Activated T-cell treated with anti-CD3 and anti-CD28 coated beads, Interleukin-2, amount 50 U/mL, for 1 hour (primary cell): ENCODE measurements around the gene NPB.

Experiments
- DNase-seq: peaks from one replicate; pipeline ENCODE4 v3.0.0-alpha.2; 2020

NPB gene

GRCh38 chr17:81947189-81947588, 45.2 kb downstream of the NPB start, which contains the start of gene MYADML2:
TSS of gene MYADML2 (minus strand) at chr17:81947233. CDS start at chr17:81941741, 5,492 bp downstream.
- no peak for DNase-seq

GRCh38 chr17:81948635-81949378, 46.8 kb downstream of the NPB start:
- no peak for DNase-seq

GRCh38 chr17:81950501-81950900, 48.5 kb downstream of the NPB start:
- DNase-seq: no peak

DNA sequence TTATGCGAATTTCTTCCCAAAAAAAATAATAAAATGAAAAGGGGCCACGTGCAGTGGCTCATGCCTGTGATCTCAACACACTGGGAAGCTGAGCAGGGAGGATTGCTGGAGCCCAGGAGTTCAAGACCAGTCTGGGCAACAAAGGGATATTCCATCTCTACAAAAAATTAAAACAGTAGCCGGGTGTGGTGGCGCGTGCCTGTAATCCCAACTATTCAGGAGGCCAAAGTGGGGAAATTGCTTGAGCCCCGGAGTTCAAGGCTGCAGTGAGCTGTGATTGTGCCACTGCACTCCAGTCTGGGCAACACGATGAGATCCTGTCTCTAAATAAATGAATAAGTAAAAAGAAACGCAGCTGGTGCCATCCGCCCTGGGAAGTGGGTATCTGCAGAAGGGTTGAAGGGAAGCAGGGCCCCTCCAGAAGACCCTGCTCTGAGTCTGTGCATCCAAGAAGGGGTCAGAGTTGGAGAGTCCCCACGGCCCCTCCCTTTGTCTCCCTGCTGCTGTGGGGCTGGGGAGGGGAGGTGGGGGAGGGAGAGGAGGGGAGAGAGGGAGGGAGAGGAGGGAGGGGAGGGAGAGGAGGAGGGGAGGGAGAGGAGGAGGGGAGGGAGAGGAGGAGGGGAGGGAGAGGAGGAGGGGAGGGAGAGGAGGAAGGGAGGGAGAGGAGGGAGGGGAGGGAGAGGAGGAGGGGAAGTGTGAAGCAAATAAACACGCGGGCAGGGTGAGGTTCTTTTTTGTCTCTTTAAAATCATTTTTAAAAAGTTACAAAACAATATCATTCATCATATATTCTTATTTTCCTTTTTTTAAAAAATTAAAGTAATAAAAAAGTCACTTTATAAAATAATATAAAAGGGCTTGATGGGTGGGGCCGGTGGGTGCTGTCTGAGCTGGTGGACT, 50.0 kb downstream of the NPB start:
- DNase-seq: no peak
